HEK293 (cell line): ENCODE results near the gene MFSD2A.

ENCODE experiments used
- ATF2 ChIP-seq: fragments of 450-650 bp; formaldehyde crosslinking; IDR thresholded peaks from 2 replicates; pipeline ENCODE4 v1.5.1; 2016; ENCODE audit warnings: missing biosample characterization, missing genetic modification characterization, low read depth
- CTCF ChIP-seq: fragments of 450-650 bp; formaldehyde crosslinking; IDR thresholded peaks from 2 replicates; pipeline ENCODE4 v1.5.1; 2016; ENCODE audit warnings: missing biosample characterization, missing genetic modification characterization
- ZBTB7A ChIP-seq: fragments of 450-650 bp; formaldehyde crosslinking; IDR thresholded peaks from 2 replicates; pipeline ENCODE4 v1.5.1; 2016; ENCODE audit warnings: low read depth, missing biosample characterization, missing genetic modification characterization
- ZNF184 ChIP-seq: fragments of 450-650 bp; IDR thresholded peaks from 2 replicates; pipeline ENCODE4 v1.5.1; 2018; ENCODE audit warnings: missing biosample characterization, mild to moderate bottlenecking, missing genetic modification characterization
- ZNF335 ChIP-seq: fragments of 450-650 bp; formaldehyde crosslinking; conservative IDR thresholded peaks from 2 replicates; pipeline ENCODE4 v1.5.1; 2016; ENCODE audit warnings: missing biosample characterization, missing genetic modification characterization

GRCh38 chr1:39938856-39939255 is 16.1 kb upstream of the MFSD2A start:
- TF ChIP-seq CTCF (tag by site-specific recombination) (no peak), ZNF184 (tag by site-specific recombination) (no peak), ZNF335 (tag by site-specific recombination) (no peak), ZBTB7A (tag by site-specific recombination) (no peak), ATF2 (tag by site-specific recombination) (no peak)
